ENCODE measurements around the gene IMMP2L.
"Not testable (repeated sequence)": the region's sequence is repeated elsewhere in the genome, so short reads cannot be mapped to it uniquely, and the experiment has no call there.

Gene IMMP2L

DNA sequence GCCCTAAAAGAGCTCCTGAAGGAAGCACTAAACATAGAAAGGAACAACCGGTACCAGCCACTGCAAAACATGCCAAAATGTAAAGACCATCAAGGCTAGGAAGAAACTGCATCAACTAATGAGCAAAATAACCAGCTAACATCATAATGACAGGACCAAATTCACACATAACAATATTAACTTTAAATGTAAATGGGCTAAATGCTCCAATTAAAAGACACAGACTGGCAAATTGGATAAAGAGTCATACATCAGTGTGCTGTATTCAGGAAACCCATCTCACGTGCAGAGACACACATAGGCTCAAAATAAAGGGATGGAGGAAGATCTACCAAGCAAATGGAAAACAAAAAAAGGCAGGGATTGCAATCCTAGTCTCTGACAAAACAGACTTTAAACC, 60.5 kb downstream of the IMMP2L start:
- DNase-seq, result not testable (repeated sequence)

DNA sequence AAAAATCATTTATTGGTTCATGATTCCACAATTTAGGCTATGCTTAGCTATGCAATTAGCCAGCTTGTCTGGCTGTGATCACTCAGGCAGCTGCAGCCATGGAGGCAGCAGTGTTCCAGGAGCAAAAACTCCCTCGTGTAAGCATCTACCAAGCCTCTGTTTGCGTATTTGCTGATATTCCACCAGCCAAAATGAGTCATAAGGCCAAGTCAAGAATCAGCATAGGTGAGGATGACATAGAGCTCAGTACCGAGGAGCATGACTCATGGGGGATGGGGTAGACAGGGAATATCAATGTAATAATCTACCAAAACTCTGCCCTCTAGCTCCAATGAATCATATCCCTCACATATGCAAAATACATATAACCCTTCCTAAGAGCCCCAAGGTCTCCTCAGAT, 63.3 kb downstream of the IMMP2L start:
- peak; percentile 47 for DNase-seq

DNA sequence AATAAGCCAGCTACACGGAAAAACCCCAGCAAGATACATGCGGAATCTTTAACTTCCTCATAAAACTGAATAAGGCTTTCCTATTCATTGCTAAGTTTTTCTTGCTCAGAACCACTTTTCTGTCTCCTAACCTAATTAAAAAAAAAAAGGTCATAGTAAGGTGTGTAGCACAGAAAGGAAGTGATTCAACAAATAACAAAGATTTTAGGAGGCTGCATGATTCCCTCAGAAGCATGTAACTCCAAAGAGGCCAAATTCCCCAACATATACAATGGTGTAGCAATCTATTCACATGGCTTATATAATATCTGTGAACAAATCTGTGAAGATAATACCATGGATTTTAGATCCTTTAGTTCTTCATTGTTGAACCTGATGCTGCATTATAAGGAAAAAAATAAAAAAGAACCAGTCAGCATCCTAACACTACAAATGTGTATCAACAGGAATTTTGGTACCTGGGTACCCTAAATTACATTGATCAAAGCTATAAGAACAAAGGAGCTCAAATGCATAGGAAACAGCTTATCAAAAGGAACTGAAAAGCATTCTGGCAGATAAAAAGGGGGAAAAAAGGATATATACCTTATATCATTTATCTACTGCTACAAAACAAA, 63.8 kb downstream of the IMMP2L start:
- DNase-seq, result no peak

DNA sequence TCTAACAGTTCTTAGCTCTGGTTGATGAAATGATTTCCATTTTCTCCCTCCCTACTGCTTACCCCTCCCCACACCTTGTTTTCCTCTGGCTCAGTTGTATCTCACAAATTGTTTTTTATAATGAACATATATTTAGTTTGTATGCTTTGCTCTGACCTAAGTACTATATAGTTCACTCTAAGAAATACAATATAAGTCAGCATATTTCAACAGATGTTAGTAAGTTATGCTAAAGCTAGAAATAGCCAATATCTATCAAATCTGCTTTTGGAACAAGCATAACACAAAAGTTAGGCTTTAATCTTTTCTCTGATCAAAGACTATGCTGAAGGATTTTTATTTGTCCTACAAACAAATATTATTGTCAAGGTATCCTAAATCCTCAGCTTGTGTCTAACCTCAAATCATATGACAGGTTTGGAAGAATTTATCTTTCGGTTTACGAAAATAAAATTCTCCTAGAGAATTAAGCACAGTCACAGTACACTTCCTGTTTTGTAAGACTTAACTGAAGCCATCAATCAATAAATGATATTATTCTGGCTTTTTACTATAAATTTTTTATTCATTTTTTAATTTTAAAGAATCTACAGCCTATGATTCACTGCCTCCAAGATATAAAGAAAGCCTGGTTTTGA, 67.0 kb downstream of the IMMP2L start:
- DNase-seq, result no peak

DNA sequence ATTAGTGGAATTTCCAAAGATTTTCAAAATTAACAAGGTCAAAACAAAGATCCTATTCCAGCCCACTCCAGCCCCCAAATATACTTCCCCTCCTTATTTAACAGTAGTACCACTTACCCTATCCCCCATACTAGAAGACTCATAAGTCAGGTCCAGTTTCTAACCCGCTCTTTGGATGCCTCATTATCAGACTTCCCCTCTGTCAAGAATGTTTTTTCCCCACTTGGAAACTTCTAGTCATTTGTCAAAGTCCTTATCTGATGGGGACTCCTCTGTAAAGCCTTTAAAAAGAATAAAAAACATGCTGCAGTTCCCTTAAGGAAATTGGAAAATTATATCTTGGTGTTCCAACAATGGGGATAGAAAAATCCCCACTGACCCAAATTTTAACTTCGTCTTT, 70.1 kb downstream of the IMMP2L start:
- no peak for DNase-seq

DNA sequence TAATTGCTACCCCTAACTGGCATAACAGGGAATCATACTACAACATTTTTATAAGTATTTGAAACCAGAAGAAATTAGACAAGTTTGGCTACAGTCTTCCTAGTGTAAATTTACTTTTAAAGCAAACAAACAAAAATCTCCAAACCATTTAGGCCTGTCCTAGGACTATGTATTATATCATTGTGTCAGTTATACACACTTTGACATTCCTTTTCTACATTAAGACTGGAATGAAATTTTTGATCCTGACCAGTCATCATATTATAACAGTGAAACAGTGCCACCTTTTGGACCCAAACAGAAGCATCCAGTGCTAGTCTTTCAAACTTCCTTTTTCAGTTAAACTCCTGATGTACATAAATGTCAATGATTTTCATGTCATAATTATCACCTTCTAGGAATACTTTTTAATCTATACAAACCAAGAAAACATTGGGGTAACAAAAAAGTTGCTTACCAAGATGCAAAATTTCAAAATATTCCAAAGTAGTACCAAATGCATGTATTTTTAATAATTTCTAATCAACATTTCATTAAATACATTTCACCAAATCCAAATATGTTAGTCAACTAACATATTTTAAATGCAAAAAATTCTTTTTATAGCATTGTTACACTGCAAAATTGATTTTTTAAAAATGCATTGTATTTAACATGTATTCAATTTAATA, 75.7 kb downstream of the IMMP2L start:
- peak; percentile 64 for DNase-seq

DNA sequence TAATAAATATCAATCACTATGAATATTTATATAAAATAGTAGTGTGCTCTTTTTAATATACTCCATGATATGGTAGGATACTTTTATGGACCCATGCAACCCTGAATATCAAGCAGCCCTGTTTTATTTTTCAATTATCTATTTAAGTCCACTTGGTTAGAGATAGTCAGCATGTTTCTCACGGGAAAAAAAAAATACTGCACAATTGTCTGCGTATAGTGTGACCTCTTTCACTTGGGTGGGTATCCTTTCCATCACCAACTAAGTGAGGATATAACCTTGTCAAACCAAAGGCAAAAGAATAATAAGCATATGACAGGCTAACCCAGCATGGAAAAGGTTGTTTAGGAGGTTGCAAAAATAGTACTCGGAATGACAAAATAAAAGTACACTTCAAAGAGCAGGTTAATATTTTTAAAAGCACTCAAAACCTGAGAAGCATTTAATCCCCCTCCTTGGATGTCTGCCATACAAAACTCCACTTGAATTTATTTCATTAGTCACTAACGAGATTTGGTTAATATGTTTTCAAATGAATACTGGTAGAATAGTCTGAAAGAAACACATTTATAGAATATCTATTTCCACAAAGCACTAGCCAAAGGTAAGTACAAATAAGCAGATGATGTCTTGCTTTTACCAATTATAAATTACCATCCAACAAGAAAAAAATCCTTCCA, 76.5 kb downstream of the IMMP2L start:
- DNase-seq, result no peak

DNA sequence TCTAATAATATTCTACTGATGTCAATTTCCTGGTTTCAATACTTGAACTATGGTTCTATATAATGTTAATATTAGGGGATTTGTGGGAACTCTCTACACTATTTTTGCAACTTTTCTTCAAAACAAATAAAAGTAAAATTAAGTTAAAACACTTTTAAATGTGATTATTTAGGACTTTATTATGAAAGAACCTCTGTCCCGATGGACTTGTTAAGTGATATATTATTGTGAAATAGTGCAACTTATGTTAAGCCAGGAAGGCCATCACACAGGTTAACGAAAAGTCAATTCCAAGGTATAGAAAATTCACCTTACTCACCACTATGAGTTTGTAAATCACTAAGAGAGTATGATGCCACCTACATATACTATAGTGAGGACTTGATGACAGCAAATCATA, 79.2 kb downstream of the IMMP2L start:
- DNase-seq, result no peak

DNA sequence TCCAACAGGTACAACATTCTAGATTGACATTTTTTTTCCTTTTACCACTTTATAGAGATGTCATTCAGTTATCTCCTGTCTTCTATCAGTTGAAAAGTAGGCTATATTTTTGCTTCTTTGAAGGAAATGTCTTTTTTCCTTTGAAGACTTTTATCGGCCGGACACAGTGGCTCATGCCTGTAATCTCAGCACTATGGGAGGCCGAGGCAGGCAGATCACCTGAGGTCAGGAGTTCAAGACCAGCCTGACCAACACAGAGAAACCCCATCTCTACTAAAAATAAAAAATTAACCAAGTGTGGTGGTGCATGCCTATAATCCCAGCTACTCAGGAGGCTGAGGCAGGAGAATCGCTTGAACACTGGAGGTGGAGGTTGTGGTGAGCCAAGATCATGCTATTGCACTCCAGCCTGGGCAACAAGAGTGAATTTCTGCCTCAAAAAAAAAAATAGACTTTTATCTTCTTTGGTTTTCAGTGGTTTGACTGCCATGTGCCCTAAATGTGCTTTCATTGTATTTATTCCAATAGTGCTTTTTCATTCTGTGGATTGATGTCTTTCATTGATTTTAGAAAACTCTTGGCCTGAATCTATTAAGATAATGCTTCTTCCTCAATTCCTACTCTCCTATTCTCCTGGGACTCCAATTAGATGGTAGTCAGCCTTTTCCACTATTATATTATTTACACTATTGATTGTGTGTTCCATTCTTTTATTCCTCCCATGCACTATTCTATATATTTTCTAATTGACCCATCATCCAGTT, 84.6 kb downstream of the IMMP2L start:
- DNase-seq, result no peak

DNA sequence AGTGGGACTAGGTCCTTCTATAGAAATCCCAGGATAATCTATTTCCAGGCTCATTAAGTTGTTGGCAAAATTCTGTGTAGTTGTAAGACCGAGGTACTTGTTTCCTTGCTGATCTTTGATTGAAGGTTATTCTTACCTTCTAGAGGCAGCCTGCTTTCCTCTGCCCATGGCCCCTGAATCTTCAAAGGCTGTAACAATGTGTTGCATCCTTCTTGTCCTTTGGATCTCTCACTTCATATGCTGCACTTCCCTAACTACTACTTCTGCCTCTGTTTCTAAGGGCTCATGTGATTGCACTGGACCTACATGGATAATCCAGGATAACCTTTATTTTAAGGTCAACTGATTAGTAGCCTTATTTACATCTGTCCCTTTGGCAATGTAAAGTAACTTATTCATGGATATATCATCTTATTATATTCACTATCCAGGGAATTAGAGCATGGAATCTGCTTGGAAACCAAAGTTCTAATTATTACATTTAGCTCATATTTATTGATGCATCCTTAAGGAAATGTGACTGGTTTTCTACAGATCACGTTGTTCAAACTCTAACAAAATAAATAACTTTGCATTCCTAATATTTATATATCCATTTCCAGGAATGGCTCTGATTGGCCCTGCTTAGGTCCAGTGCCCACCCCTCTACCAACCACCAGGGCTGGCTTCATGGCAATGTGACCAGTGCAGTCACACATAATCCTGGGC, 85.6 kb downstream of the IMMP2L start:
- no peak for DNase-seq

DNA sequence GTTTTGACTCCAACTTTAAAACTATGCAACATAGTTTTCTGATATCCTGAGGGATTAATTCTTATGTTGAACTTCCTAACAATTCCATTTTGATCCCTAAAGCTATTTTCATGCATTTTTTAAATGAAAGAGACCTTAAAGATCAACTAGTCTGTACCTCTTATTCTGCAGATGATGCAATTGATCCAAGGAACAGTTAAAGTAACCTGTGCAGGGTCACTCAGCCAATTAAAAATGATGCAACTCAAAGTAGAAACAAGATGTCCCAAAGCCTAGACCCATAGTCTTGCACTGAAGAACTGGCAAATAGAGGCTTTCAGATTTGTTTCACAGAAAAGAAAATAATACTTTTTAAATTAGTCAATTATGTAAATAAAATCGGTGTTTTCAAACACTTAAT, 86.3 kb downstream of the IMMP2L start:
- DNase-seq, result no peak

DNA sequence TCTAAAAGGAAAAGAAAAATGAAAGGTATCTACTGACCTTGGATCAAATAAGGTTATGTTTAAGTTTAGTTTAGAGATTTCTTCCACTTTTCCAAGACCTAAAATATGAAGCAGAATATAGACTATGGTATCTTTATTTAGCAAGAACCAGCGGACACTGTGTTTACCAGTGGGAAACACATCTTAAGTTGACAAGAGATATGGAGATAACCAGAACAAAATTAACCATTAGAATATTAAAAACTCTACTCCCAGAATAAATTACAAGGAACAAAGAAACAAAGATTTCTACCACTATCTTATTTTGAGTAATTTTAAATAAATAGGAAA, 86.9 kb downstream of the IMMP2L start:
- DNase-seq, result no peak

DNA sequence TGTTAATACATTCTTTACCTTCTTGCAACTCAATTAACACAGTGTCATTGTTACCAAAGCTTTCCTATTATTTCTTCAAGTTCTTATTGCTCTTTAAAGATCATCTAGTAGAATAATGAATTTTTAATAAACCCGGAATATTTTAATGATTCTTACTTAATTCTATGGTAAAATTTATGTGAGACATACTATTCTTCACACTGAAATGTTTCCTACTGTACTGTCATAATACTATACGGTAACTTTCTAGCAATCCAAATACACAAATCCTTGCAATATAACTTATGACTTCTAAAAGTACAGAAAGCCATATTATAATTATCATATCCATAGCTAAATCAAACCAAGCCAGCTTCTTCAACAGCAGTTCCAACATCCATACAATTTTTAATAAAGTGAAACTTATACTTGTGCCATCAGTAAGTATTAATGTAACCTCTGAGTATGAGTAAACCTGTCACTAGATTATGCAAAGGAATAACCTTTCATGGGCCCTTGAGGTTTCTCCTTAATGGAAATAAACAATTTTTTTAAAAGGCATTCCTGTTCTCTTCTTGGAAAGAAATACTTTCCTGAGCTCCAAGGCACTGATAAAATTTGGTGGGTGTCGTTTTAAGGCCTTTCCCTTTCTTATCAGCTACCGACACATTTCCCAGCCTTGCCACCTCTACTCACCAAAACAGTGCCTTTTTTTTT, 87.4 kb downstream of the IMMP2L start:
- no peak for DNase-seq

DNA sequence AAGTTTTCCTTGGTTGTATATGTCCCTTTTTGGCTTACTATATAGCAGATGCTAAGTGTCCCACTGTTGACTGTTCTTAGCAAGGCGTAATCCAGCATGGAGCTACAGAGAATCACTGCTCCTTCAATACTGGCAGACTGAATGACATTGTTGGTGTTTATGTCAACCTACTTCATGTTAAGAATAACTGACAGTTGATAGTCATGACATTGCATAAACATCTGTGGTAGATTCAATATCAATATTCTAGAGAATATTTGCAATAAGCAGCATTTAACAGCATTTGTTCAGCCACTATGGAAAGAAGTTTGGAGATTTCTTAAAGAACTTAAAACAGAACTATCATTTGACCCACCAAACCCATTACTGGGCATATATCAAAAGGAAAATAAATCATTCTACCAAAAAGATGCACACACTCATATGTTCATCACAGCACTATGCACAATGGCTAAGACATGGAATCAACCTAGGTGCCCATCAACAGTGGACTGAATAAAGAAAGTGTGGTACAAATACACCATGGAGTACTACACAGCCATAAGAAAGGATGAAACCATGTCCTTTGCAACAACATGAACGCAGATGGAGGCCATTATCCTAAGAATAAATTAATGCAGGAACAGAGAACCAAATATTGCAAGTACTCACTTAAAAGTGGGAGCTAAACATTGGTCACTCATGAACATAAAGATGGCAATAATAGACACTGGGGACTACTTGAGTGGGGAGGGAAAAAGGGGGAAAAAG, 88.7 kb downstream of the IMMP2L start:
- DNase-seq, result no peak

DNA sequence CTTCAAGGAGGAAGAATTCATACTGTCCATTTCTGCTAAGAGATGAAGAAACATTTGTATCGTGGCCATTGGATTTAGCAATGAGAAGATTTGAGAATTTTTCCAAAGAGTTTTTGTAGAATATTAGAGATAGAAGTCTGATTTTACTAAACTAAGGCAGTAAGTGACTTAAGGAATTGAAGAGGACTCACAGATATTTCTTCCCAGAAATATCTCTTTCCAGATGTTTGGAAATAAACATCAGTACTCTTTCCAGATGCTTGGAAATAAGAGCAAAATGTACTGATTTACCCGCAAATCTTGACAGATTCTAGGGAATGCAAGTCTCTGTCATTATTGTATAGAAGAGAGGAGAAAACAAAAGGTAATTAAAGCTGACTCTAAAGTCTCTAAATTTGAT, 91.3 kb downstream of the IMMP2L start:
- DNase-seq, result no peak

DNA sequence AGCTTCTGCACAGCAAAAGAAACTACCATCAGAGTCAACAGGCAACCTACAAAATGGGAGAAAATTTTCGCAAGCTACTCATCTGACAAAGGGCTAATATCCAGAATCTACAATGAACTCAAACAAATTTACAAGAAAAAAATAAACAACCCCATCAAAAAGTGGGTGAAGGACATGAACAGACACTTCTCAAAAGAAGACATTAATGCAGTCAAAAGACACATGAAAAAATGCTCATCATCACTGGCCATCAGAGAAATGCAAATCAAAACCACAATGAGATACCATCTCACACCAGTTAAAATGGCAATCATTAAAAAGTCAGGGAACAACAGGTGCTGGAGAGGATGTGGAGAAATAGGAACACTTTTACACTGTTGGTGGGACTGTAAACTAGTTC, 92.4 kb downstream of the IMMP2L start:
- not testable (repeated sequence) for DNase-seq

DNA sequence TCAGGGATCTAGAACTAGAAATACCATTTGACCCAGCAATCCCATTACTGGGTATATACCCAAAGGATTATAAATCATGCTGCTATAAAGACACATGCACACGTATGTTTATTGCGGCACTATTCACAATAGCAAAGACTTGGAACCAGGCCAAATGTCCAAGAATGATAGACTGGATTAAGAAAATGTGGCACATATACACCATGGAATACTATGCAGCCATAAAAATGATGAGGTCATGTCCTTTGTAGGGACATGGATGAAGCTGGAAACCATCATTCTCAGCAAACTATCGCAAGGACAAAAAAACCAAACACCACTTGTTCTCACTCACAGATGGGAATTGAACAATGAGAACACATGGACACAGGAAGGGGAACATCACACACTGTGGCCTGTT, 96.5 kb downstream of the IMMP2L start:
- DNase-seq, result not testable (repeated sequence)

DNA sequence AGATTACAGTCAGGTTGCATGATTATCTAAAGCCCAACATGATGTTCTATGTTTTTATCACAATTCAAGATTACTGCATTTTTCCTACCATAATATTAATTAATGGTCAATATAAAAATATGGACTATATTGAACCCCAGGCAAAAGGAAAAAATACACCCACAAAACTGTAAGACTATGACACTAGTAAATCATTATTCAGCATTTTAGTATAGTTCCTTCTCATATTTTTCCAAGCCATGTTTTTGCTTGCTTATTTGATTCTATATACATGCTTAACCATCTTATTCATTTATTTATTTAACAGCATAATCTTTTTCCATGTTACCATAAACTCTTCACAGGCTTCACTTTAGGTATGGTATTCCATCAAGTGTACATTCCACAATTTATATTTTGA, 101.6 kb downstream of the IMMP2L start:
- no peak for DNase-seq

DNA sequence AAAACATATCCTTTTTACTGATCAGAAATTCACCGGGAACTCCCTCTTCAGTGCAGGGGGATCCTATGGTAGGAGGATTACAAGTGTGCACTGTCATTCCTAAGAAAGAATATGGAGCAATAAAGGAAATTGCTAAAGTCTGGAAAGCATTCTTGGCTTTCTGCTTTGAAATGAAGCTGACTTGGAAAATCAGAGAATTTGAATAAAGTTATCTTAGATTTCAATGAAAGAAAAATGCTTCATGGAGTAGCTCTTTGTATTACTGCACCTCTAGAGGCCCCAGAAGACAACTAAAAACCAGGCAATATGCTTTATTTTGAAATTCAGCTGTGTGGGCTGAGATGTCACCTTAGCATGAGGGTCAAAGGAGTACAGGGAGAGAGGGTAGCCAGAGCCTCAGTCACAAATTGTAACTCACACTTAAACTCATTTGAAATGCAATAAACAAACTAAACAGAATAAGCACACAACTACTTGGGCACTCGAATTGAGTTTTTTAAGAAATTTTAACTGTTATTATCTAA, 102.5 kb downstream of the IMMP2L start:
- no peak for DNase-seq

DNA sequence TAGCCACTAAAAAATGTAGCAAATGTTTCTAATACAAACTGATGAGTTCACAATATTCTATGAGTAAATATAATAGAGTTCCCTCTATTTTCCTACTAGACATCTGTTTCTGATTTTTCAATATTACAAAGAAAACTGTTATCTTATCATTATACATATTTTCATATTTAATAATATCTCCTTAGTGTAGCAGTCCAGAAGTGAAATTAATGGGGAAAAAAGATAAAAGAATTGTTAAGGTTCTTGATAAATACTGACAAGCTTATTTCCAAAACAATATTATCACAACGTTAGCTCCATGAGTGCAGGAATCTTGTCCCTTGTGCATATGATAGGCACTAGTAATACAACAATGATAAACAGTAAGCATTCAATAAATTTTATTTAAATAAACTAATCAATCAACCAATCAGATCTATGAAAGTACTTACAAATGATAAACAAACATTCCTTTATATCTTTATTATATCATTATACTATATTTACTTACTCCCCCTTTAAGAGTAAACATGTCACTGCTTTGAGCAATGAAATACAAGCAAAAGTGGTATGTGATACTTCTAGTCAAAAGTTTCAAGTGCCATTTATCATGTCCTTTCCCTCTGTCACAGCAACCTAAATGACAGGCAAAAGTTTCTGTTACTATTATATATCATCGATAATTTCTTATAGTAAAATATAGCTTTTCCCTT, 103.1 kb downstream of the IMMP2L start:
- DNase-seq, result no peak
